ENCODE data around the gene TDRD1.

TDRD1 gene

DNA sequence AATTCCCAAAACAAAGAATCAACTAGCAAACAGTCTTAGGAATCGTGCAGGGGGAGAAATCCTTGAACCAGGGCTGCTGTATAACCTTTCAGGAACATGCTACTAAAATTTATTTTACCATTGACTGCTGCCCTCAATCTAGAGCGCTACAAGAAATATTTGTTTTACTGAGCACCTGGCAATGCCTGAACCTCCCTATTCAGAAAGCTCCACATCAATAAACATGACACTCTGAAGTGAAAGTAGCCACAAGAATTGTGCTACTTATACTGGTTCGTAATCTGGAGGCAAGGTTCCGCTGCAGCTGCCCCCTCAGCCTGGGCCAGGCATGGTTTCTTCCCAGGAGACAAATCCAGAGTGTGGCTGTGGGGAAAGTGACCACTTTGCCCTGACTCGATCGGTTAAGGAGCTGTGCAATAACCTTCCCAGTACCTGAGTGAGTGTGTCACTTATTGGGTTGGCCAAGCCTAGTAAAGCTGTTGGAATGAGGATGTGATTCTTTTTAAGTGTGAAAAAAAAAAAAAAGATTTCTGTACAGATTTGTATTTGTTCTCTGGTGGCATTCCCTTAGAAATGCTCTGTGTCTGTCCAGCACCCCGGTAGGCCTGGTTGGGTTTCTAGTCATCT is 67.6 kb downstream of the TDRD1 start:
- no peak overlapping the region for H3K4me3 ChIP-seq (ENCODE audit: low read length in 2 of 2)
- H3K27ac ChIP-seq (ENCODE audit: low read length), result no peak overlapping the region
- no peaks in the 10 kb centered on the region for H3K36me3 ChIP-seq (ENCODE audit: control insufficient read depth in 2 of 2, insufficient read depth in 2 of 2, low read length in 2 of 2)
- H3K27me3 ChIP-seq (ENCODE audit: control insufficient read depth in 1 of 2, insufficient read depth in 2 of 2, low read length in 2 of 2), result peaks cover 17 to 24% of the 10 kb centered on the region in 2 donors
- no peaks in the 10 kb centered on the region for H3K9me3 ChIP-seq (ENCODE audit: control insufficient read depth in 2 of 2, low read length in 2 of 2)
- H3K9ac ChIP-seq (ENCODE audit: low read length in 2 of 2), result no peak overlapping the region
- H3K4me1 ChIP-seq (ENCODE audit: control insufficient read depth, insufficient read depth, low read length), result no peaks in the 10 kb centered on the region

GRCh38 chr10:114250236-114250635 is 71.1 kb downstream of the TDRD1 start:
- H3K27me3 ChIP-seq (ENCODE audit: control insufficient read depth in 1 of 2, insufficient read depth in 2 of 2, low read length in 2 of 2), result peaks cover 0 to 9% of the 10 kb centered on the region in 2 donors
- H3K9ac ChIP-seq (ENCODE audit: low read length in 2 of 2), result no peak overlapping the region
- H3K4me1 ChIP-seq (ENCODE audit: control insufficient read depth, insufficient read depth, low read length), result no peaks in the 10 kb centered on the region
- no peak overlapping the region for H3K27ac ChIP-seq (ENCODE audit: low read length)
- H3K4me3 ChIP-seq (ENCODE audit: low read length in 2 of 2), result no peak overlapping the region
- no peaks in the 10 kb centered on the region for H3K36me3 ChIP-seq (ENCODE audit: control insufficient read depth in 2 of 2, insufficient read depth in 2 of 2, low read length in 2 of 2)
- no peaks in the 10 kb centered on the region for H3K9me3 ChIP-seq (ENCODE audit: control insufficient read depth in 2 of 2, low read length in 2 of 2)

GRCh38 chr10:114250716-114251115 is 71.6 kb downstream of the TDRD1 start:
- no peak overlapping the region for H3K27ac ChIP-seq (ENCODE audit: low read length)
- no peaks in the 10 kb centered on the region for H3K9me3 ChIP-seq (ENCODE audit: control insufficient read depth in 2 of 2, low read length in 2 of 2)
- H3K4me1 ChIP-seq (ENCODE audit: control insufficient read depth, insufficient read depth, low read length), result no peaks in the 10 kb centered on the region
- H3K4me3 ChIP-seq (ENCODE audit: low read length in 2 of 2), result no peak overlapping the region
- H3K36me3 ChIP-seq (ENCODE audit: control insufficient read depth in 2 of 2, insufficient read depth in 2 of 2, low read length in 2 of 2), result no peaks in the 10 kb centered on the region
- no peak overlapping the region for H3K9ac ChIP-seq (ENCODE audit: low read length in 2 of 2)
- peaks cover 0 to 9% of the 10 kb centered on the region in 2 donors for H3K27me3 ChIP-seq (ENCODE audit: control insufficient read depth in 1 of 2, insufficient read depth in 2 of 2, low read length in 2 of 2)

- Histone ChIP-seq H3K9ac (ENCODE audit: low read length in 2 of 2) (no peak overlapping the region), H3K36me3 (ENCODE audit: control insufficient read depth in 2 of 2, insufficient read depth in 2 of 2, low read length in 2 of 2) (no peaks in the 10 kb centered on the region), H3K4me1 (ENCODE audit: control insufficient read depth, insufficient read depth, low read length) (no peaks in the 10 kb centered on the region), H3K9me3 (ENCODE audit: control insufficient read depth in 2 of 2, low read length in 2 of 2) (no peaks in the 10 kb centered on the region), H3K4me3 (ENCODE audit: low read length in 2 of 2) (no peak overlapping the region), H3K27ac (ENCODE audit: low read length) (no peak overlapping the region), H3K27me3 (ENCODE audit: control insufficient read depth in 1 of 2, insufficient read depth in 2 of 2, low read length in 2 of 2) (peaks cover 0 to 9% of the 10 kb centered on the region in 2 donors)
Measured at GRCh38 chr10:114252092-114252491, 72.9 kb downstream of the TDRD1 start.

- Histone ChIP-seq H3K27me3 (ENCODE audit: control insufficient read depth in 1 of 2, insufficient read depth in 2 of 2, low read length in 2 of 2) (peaks cover 0 to 9% of the 10 kb centered on the region in 2 donors), H3K9me3 (ENCODE audit: control insufficient read depth in 2 of 2, low read length in 2 of 2) (no peaks in the 10 kb centered on the region), H3K4me1 (ENCODE audit: control insufficient read depth, insufficient read depth, low read length) (no peaks in the 10 kb centered on the region), H3K27ac (ENCODE audit: low read length) (no peak overlapping the region), H3K36me3 (ENCODE audit: control insufficient read depth in 2 of 2, insufficient read depth in 2 of 2, low read length in 2 of 2) (no peaks in the 10 kb centered on the region), H3K9ac (ENCODE audit: low read length in 2 of 2) (no peak overlapping the region), H3K4me3 (ENCODE audit: low read length in 2 of 2) (no peak overlapping the region)
Measured at GRCh38 chr10:114252883-114253282, 73.7 kb downstream of the TDRD1 start.

GRCh38 chr10:114255227-114255626 is 76.1 kb downstream of the TDRD1 start:
- no peak overlapping the region for H3K27ac ChIP-seq (ENCODE audit: low read length)
- no peak overlapping the region for H3K9ac ChIP-seq (ENCODE audit: low read length in 2 of 2)

DNA sequence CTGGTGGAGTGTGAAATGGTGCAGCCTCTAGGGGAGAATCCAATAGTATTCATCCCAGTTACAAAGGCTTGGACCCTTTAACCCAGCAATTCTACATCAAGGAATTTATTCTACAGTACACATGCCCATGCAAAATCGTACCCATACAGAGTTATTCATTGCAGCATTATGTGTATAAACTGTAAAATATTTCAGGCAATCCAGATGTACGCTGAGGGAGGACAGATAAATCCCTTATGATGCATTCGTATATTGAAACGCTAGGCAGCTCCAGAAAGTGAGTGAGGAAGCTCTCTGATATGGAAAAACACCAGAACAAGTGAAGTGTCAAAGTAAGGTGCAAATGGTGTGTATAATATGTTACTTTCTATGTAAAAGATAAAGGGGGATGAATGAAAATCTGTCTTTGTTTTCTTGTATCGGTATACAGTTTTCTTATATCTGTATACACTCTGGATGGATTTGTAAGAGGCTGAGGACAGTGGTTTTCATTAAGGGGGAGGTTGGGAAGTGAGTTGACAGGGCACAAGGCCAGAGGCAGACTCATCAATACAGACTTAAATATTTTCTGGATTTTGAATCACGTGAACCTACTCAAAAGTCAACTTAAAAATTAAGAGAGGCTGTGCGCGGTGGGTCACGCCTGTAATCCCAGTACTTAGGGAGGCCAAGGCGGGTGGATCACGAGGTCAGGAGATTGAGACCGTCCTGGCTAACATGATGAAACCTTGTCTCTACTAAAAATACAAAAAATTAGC is 77.0 kb downstream of the TDRD1 start:
- H3K36me3 ChIP-seq (ENCODE audit: control insufficient read depth in 2 of 2, insufficient read depth in 2 of 2, low read length in 2 of 2), result no peaks in the 10 kb centered on the region
- H3K4me1 ChIP-seq (ENCODE audit: control insufficient read depth, insufficient read depth, low read length), result no peaks in the 10 kb centered on the region
- H3K27me3 ChIP-seq (ENCODE audit: control insufficient read depth in 1 of 2, insufficient read depth in 2 of 2, low read length in 2 of 2), result peaks cover 0 to 3% of the 10 kb centered on the region in 2 donors
- H3K4me3 ChIP-seq (ENCODE audit: low read length in 2 of 2), result no peak overlapping the region
- H3K9ac ChIP-seq (ENCODE audit: low read length in 2 of 2), result no peak overlapping the region
- H3K9me3 ChIP-seq (ENCODE audit: control insufficient read depth in 2 of 2, low read length in 2 of 2), result no peaks in the 10 kb centered on the region
- no peak overlapping the region for H3K27ac ChIP-seq (ENCODE audit: low read length)

More at GRCh38 chr10:114255227-114255626, 76.1 kb downstream of the TDRD1 start:
- H3K4me3 ChIP-seq (ENCODE audit: low read length in 2 of 2), result no peak overlapping the region
- no peaks in the 10 kb centered on the region for H3K9me3 ChIP-seq (ENCODE audit: control insufficient read depth in 2 of 2, low read length in 2 of 2)
- H3K4me1 ChIP-seq (ENCODE audit: control insufficient read depth, insufficient read depth, low read length), result no peaks in the 10 kb centered on the region
- no peaks in the 10 kb centered on the region for H3K36me3 ChIP-seq (ENCODE audit: control insufficient read depth in 2 of 2, insufficient read depth in 2 of 2, low read length in 2 of 2)
- peaks cover 0 to 9% of the 10 kb centered on the region in 2 donors for H3K27me3 ChIP-seq (ENCODE audit: control insufficient read depth in 1 of 2, insufficient read depth in 2 of 2, low read length in 2 of 2)

DNA sequence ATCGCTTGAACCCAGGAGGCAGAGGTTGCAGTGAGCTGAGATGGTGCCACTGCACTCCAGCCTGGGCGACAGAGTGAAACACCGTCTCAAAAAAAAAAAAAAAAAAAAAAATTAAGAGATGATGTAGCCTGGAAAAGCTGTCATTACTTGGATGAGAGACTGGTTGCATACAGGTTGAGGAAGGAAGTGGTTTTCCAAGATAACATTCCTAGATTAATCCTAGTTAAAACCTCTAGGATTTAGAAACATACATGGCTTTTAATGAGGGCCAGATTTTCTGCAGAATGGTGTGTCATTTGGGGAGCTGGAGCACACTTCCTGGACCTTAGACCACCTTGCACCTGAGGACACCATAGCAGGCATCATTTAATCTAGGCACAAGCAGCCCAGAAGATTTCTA is 77.7 kb downstream of the TDRD1 start:
- H3K9me3 ChIP-seq (ENCODE audit: control insufficient read depth in 2 of 2, low read length in 2 of 2), result no peaks in the 10 kb centered on the region
- no peak overlapping the region for H3K27ac ChIP-seq (ENCODE audit: low read length)
- no peaks in the 10 kb centered on the region for H3K27me3 ChIP-seq (ENCODE audit: control insufficient read depth in 1 of 2, insufficient read depth in 2 of 2, low read length in 2 of 2)
- no peaks in the 10 kb centered on the region for H3K4me1 ChIP-seq (ENCODE audit: control insufficient read depth, insufficient read depth, low read length)
- no peaks in the 10 kb centered on the region for H3K36me3 ChIP-seq (ENCODE audit: control insufficient read depth in 2 of 2, insufficient read depth in 2 of 2, low read length in 2 of 2)
- H3K9ac ChIP-seq (ENCODE audit: low read length in 2 of 2), result no peak overlapping the region
- H3K4me3 ChIP-seq (ENCODE audit: low read length in 2 of 2), result no peak overlapping the region

GRCh38 chr10:114257498-114257897 is 78.3 kb downstream of the TDRD1 start:
- H3K4me1 ChIP-seq (ENCODE audit: control insufficient read depth, insufficient read depth, low read length), result no peaks in the 10 kb centered on the region
- H3K9ac ChIP-seq (ENCODE audit: low read length in 2 of 2), result no peak overlapping the region
- no peaks in the 10 kb centered on the region for H3K36me3 ChIP-seq (ENCODE audit: control insufficient read depth in 2 of 2, insufficient read depth in 2 of 2, low read length in 2 of 2)
- no peak overlapping the region for H3K4me3 ChIP-seq (ENCODE audit: low read length in 2 of 2)
- H3K27me3 ChIP-seq (ENCODE audit: control insufficient read depth in 1 of 2, insufficient read depth in 2 of 2, low read length in 2 of 2), result no peaks in the 10 kb centered on the region
- H3K27ac ChIP-seq (ENCODE audit: low read length), result no peak overlapping the region
- no peaks in the 10 kb centered on the region for H3K9me3 ChIP-seq (ENCODE audit: control insufficient read depth in 2 of 2, low read length in 2 of 2)

DNA sequence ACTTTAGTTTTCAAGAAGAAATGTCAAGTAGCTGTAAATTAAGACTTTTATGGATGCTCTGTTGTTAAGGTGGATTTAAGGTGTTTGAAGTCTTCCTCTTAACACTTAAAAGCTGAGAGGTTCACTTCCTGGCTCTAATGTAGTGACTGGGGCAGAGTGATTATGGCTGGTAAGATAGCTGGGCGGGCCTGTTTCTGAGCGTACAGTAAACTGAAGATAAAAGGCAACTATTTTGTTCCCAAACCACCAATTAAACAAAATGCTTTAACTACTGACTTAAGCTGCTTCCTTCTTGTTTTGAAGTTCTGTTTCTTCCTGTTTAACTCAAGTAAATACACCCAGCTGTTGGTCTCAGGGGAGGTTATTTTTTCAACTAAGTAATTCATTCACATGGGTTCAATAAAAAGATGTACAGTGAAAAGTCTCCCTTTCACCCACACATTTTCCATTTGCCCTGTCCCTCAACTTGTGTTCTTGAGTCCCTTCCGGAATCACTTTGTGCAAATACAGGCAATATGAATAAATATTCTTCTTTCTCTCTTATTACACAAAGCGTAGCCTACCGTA is 79.2 kb downstream of the TDRD1 start:
- no peak overlapping the region for H3K27ac ChIP-seq (ENCODE audit: low read length)
- no peaks in the 10 kb centered on the region for H3K4me1 ChIP-seq (ENCODE audit: control insufficient read depth, insufficient read depth, low read length)
- no peaks in the 10 kb centered on the region for H3K36me3 ChIP-seq (ENCODE audit: control insufficient read depth in 2 of 2, insufficient read depth in 2 of 2, low read length in 2 of 2)
- H3K27me3 ChIP-seq (ENCODE audit: control insufficient read depth in 1 of 2, insufficient read depth in 2 of 2, low read length in 2 of 2), result no peaks in the 10 kb centered on the region
- no peak overlapping the region for H3K9ac ChIP-seq (ENCODE audit: low read length in 2 of 2)
- H3K9me3 ChIP-seq (ENCODE audit: control insufficient read depth in 2 of 2, low read length in 2 of 2), result no peaks in the 10 kb centered on the region
- no peak overlapping the region for H3K4me3 ChIP-seq (ENCODE audit: low read length in 2 of 2)

DNA sequence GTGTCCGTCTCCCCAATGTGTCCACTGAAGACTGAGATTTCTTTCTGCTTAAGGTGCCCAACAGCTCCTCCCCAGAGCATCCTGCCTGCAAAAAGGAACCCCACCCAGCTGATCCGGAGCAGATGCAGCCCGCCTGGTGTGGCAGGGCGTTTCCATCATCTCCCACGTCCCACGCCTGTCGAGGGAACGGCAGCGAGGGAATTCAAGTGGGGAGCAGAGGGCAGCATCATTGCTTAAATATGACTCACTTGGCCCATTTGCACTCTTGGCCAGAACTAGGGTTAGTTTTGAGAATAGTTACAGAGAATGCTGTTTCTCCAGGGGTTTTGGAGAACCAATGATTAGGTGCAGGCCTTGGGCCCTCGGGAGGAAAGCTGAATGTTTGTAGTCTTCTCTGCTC is 80.7 kb downstream of the TDRD1 start:
- no peaks in the 10 kb centered on the region for H3K36me3 ChIP-seq (ENCODE audit: control insufficient read depth in 2 of 2, insufficient read depth in 2 of 2, low read length in 2 of 2)
- H3K4me1 ChIP-seq (ENCODE audit: control insufficient read depth, insufficient read depth, low read length), result no peaks in the 10 kb centered on the region
- H3K4me3 ChIP-seq (ENCODE audit: low read length in 2 of 2), result no peak overlapping the region
- H3K27ac ChIP-seq (ENCODE audit: low read length), result no peak overlapping the region
- no peaks in the 10 kb centered on the region for H3K27me3 ChIP-seq (ENCODE audit: control insufficient read depth in 1 of 2, insufficient read depth in 2 of 2, low read length in 2 of 2)
- H3K9me3 ChIP-seq (ENCODE audit: control insufficient read depth in 2 of 2, low read length in 2 of 2), result no peaks in the 10 kb centered on the region
- H3K9ac ChIP-seq (ENCODE audit: low read length in 2 of 2), result no peak overlapping the region

Data from stomach smooth muscle (tissue), 2 donors.